K562 (cell line): ENCODE data around the gene GRIA1. TPM values are rescaled to one million over a fixed set of nuclear protein-coding genes. Genes with fewer than 3 reads are reported as not detected.

Source experiments
- ATAC-seq: fragments of 200-7000 bp; cut with Tn5 transposase; 3 replicates; pipeline ENCODE4 v1.9.1; 2020; ENCODE audit warnings: moderate library complexity
- BruUV-seq: library from RNA; stranded (reverse); fragments of 400-500 nt; replicated peaks from 2 replicates; lab custom pipeline; 2021; lab: Mats Ljungman, UMichigan
- CTCF ChIA-PET: fragments of 300-600 bp; formaldehyde crosslinking; extraction: SDS; loops from one replicate; lab custom pipeline; 2021; ENCODE audit warnings: low intra/inter-chr PET ratio; lab: Yijun Ruan, JAX
- POLR2A ChIA-PET: fragments of 300-600, 350-650 bp; sonication (Branson Sonifier 250); formaldehyde crosslinking; extraction: SDS; loops from one replicate; lab custom pipeline; 2021; ENCODE audit warnings: antibody characterized with exemption, inconsistent platforms; lab: Yijun Ruan, JAX
- DNase-seq, 4 experiments: peaks; one replicate each; pipeline versions ENCODE4 v3.0.0 to v3.0.0-alpha.2; 2011 to 2018; ENCODE audit warnings: low spot score in 3 of 4, mixed read lengths in 3 of 4; ENCODE audit errors: extremely low read depth in 1 of 4
- FAIRE-seq: peaks from 2 replicates; lab custom pipeline; 2011; peaks lifted over from hg19 to GRCh38; lab: Jason Lieb, UNC
- H2AFZ ChIP-seq: 2 replicates; pipeline ENCODE4 v1.6.0; 2011; ENCODE audit warnings: low read depth, low read length, control low read depth, inconsistent platforms
- H3K27ac ChIP-seq: fragments of 200-600 bp; 3 replicates; pipeline ENCODE4 v1.8.0; 2011; ENCODE audit warnings: low read depth, mild to moderate bottlenecking, control low read depth, inconsistent platforms, low read length, moderate library complexity, mixed read lengths; ENCODE audit errors: extremely low read depth
- H3K27me3 ChIP-seq, 2 experiments: fragments of 300-600 bp in 1 of 2; 2 replicates in 1 of 2; 3 replicates in 1 of 2; pipeline versions ENCODE4 v1.6.0 to v1.8.0; 2011; ENCODE audit warnings: inconsistent platforms in 2 of 2, low read length in 2 of 2, mild to moderate bottlenecking in 1 of 2, mixed read lengths in 1 of 2, moderate library complexity in 1 of 2; ENCODE audit not compliant: control insufficient read depth in 2 of 2, insufficient read depth in 2 of 2
- H3K36me3 ChIP-seq: fragments of 300-600 bp; 3 replicates; pipeline ENCODE4 v1.8.0; 2011; ENCODE audit warnings: mild to moderate bottlenecking, low read length, inconsistent platforms; ENCODE audit not compliant: control insufficient read depth, insufficient read depth
- H3K4me1 ChIP-seq, 2 experiments: fragments of 200-600 bp in 1 of 2; replicated peaks in 1 of 2; 2 replicates in 1 of 2; 3 replicates in 1 of 2; pipeline versions ENCODE4 v1.5.1 to v1.8.0; 2011; ENCODE audit warnings: inconsistent platforms in 2 of 2, low read length in 2 of 2, mild to moderate bottlenecking in 1 of 2, mixed read lengths in 1 of 2, moderate library complexity in 1 of 2; ENCODE audit not compliant: control insufficient read depth in 2 of 2, insufficient read depth in 2 of 2
- H3K4me2 ChIP-seq: 2 replicates; pipeline ENCODE4 v1.6.1; 2011; ENCODE audit warnings: low read length, control low read depth, inconsistent platforms, mixed read lengths; ENCODE audit not compliant: insufficient read depth
- H3K4me3 ChIP-seq: fragments of 200-600 bp; sonication (generic), shearing (Covaris generic); 2 replicates; pipeline ENCODE4 v1.5.1; 2016; ENCODE audit warnings: control low read depth, inconsistent platforms
- H3K79me2 ChIP-seq: fragments of 200-600 bp; 3 replicates; pipeline ENCODE4 v1.8.0; 2011; ENCODE audit warnings: low read length, inconsistent platforms; ENCODE audit not compliant: control insufficient read depth, insufficient read depth
- H3K9ac ChIP-seq, 2 experiments: 2 replicates each; pipeline versions ENCODE4 v1.6.0 to v1.6.1; 2011; ENCODE audit warnings: low read depth in 2 of 2, low read length in 2 of 2, control low read depth in 1 of 2, inconsistent platforms in 1 of 2, mild to moderate bottlenecking in 1 of 2, mixed read lengths in 1 of 2; ENCODE audit not compliant: insufficient read depth in 1 of 2
- H3K9me1 ChIP-seq: one replicate; pipeline ENCODE4 v1.6.0; 2011; ENCODE audit warnings: inconsistent platforms, mild to moderate bottlenecking, low read length, moderate library complexity; ENCODE audit not compliant: control insufficient read depth, insufficient read depth
- H3K9me3 ChIP-seq: replicated peaks from 2 replicates; pipeline ENCODE4 v1.5.1; 2011; ENCODE audit warnings: low read depth, low read length, inconsistent platforms; ENCODE audit not compliant: control insufficient read depth, insufficient read depth
- H4K20me1 ChIP-seq: replicated peaks from 2 replicates; pipeline ENCODE4 v1.6.1; 2011; ENCODE audit warnings: low read length, inconsistent platforms, mixed read lengths; ENCODE audit not compliant: control insufficient read depth, insufficient read depth
- ATF4 ChIP-seq: fragments of 450-650 bp; formaldehyde crosslinking; IDR thresholded peaks from 2 replicates; pipeline ENCODE4 v1.4.0; 2022; ENCODE audit warnings: mild to moderate bottlenecking, moderate library complexity
- CLOCK ChIP-seq: fragments of 250-450 bp; sonication (Bioruptor Pico); IDR thresholded peaks from 2 replicates; pipeline ENCODE4 v1.4.0; 2020; ENCODE audit warnings: mild to moderate bottlenecking, moderate library complexity, borderline replicate concordance
- E2F3 ChIP-seq: fragments of 250-450 bp; sonication (Bioruptor Pico); IDR thresholded peaks from 2 replicates; pipeline ENCODE4 v1.4.0; 2020; ENCODE audit warnings: mild to moderate bottlenecking
- GABPA ChIP-seq: fragments of 200-800 bp; sonication (Bioruptor generic); conservative IDR thresholded peaks from 2 replicates; pipeline ENCODE4 v1.6.1; 2016; ENCODE audit warnings: low read depth, missing genetic modification characterization, missing compliant biosample characterization
- HMGXB4 ChIP-seq: sonication (generic); formaldehyde crosslinking; IDR thresholded peaks from 2 replicates; pipeline ENCODE4 v1.8.1; 2023; ENCODE audit warnings: mild to moderate bottlenecking, missing genetic modification reagents
- PCBP1 ChIP-seq: fragments of 200-400 bp; formaldehyde crosslinking; IDR thresholded peaks from 2 replicates; pipeline ENCODE4 v1.6.1; 2018; ENCODE audit warnings: mild to moderate bottlenecking, low read depth, low read length; ENCODE audit not compliant: poor library complexity, severe bottlenecking
- PRMT5 ChIP-seq: sonication (generic); formaldehyde crosslinking; IDR thresholded peaks from 2 replicates; pipeline ENCODE4 v1.5.0; 2020; ENCODE audit warnings: missing genetic modification reagents
- RB1 ChIP-seq: fragments of 450-650 bp; IDR thresholded peaks from 2 replicates; pipeline ENCODE4 v1.6.1; 2017; ENCODE audit warnings: low read depth, mild to moderate bottlenecking
- RBM17 ChIP-seq: fragments of 200-400 bp; formaldehyde crosslinking; IDR thresholded peaks from 2 replicates; pipeline ENCODE4 v1.6.1; 2017; ENCODE audit warnings: low read depth, mild to moderate bottlenecking, low read length, borderline replicate concordance
- STAT5A ChIP-seq: IDR thresholded peaks from 2 replicates; pipeline ENCODE4 v1.6.1; 2012; ENCODE audit warnings: low read length, inconsistent platforms, borderline replicate concordance
- TOE1 ChIP-seq, 2 experiments: fragments of 450-650 bp in 1 of 2; sonication (generic) in 1 of 2; formaldehyde crosslinking in 1 of 2; IDR thresholded peaks; 2 replicates each; pipeline versions ENCODE4 v1.7.1 to v1.8.0; 2016 to 2022; ENCODE audit warnings: borderline replicate concordance in 2 of 2, mild to moderate bottlenecking in 2 of 2, antibody characterized with exemption in 1 of 2, inconsistent platforms in 1 of 2, low read depth in 1 of 2, missing genetic modification reagents in 1 of 2, moderate library complexity in 1 of 2
- ZBTB33 ChIP-seq: sonication (generic); formaldehyde crosslinking; IDR thresholded peaks from 2 replicates; pipeline ENCODE4 v1.8.1; 2023; ENCODE audit warnings: mild to moderate bottlenecking, missing genetic modification reagents
- ZFP91 ChIP-seq: sonication (generic); formaldehyde crosslinking; IDR thresholded peaks from 2 replicates; pipeline ENCODE4 v1.8.0; 2022; ENCODE audit warnings: mild to moderate bottlenecking, missing genetic modification reagents
- WGBS: fragments of 100-300 bp; shearing (Covaris generic); methylation state at CpG from one replicate; pipeline ENCODE4 v1.1.6; 2016; ENCODE audit warnings: low coverage, mixed read lengths; ENCODE audit not compliant: insufficient coverage; ENCODE audit errors: missing lambda C conversion rate; 5-methylcytosine and 5-hydroxymethylcytosine counted together
- in situ Hi-C: fragments of 300-500 bp; cut with MboI; formaldehyde crosslinking; loops from 4 replicates; pipeline ENCODE4 v1.15.0; 2018; ENCODE audit warnings: inconsistent platforms, mixed read lengths
- intact Hi-C: fragments of 100-400 bp; cut with micrococcal nuclease; formaldehyde crosslinking; loops from 2 replicates; pipeline ENCODE4 v1.14.2; 2022
- polyA plus RNA-seq, 8 experiments: library from polyadenylated mRNA; depleted of rRNA in 4 of 8; stranded (reverse) in 5 of 8; unstranded in 3 of 8; fragments of >200 nt; fragmentation: Nextera tagmentation in 2 of 8; fragmentation: Illumina TruSeq in 1 of 8; extraction: Ambion mirVana in 2 of 8; extraction: Trizol in 1 of 8; gene quantifications; 2 replicates each; pipeline versions ENCODE4 v1.2.1 to v1.2.3, GENCODE V29; 2011 to 2014; ENCODE audit warnings: inconsistent platforms in 1 of 8, missing spikeins in 1 of 8
- total RNA-seq, 7 experiments: library from RNA; depleted of rRNA in 6 of 7; stranded (reverse); fragments of >200 nt in 6 of 7; fragmentation: Illumina TruSeq in 2 of 7; extraction: Trizol in 2 of 7; gene quantifications; 2 replicates each; pipeline versions ENCODE4 v1.2.1 to v1.2.3, GENCODE V29; 2011 to 2021; ENCODE audit warnings: low replicate concordance in 1 of 7

GRIA1 gene
- total and polyA plus RNA-seq, 9 of the 15 experiments (the other 6 are each of a cell fraction or from before 2014, with no cell fraction given) = not detected

GRCh38 chr5:153520137-153520536 is 29.7 kb downstream of the GRIA1 start:
- WGBS = 0% methylated on average over 1 of the region's 1 CpG
- no peaks in the 10 kb centered on the region for H3K36me3 ChIP-seq
- no peaks in the 10 kb centered on the region for H3K27me3 ChIP-seq
- FAIRE-seq = no peak
- DNase-seq = no peak
- no peak overlapping the region for H3K27ac ChIP-seq
- no peak overlapping the region for H3K4me3 ChIP-seq
- no peaks in the 10 kb centered on the region for H3K79me2 ChIP-seq
- no peaks in the 10 kb centered on the region for H3K9me1 ChIP-seq
- H4K20me1 ChIP-seq = no peaks in the 10 kb centered on the region
- H3K9me3 ChIP-seq = no peaks in the 10 kb centered on the region
- CTCF ChIA-PET = no interaction called here
- no peaks in the 10 kb centered on the region for H3K4me1 ChIP-seq
- no peak overlapping the region for H2AFZ ChIP-seq
- POLR2A ChIA-PET = no interaction called here
- H3K4me2 ChIP-seq = no peak overlapping the region
- in situ Hi-C loops (no loop called here), intact Hi-C loops (no loop called here)
- no peak for ATAC-seq
- BruUV-seq = no TSS peak
- H3K9ac ChIP-seq = no peak overlapping the region
- TF ChIP-seq RBM17 = no peak
- no peak for TF ChIP-seq TOE1 (IDR thresholded peaks at IDR 0.05; ENCODE audit: borderline replicate concordance)
- no peak for TF ChIP-seq TOE1 (CRISPR knock-in tag; IDR thresholded peaks at IDR 0.05; ENCODE audit: borderline replicate concordance, low read depth)
- no peak for TF ChIP-seq E2F3 (CRISPR knock-in tag)
- TF ChIP-seq HMGXB4 (CRISPR knock-in tag) = no peak
- TF ChIP-seq CLOCK (CRISPR knock-in tag) = no peak
- no peak for TF ChIP-seq GABPA (tag)
- no peak for TF ChIP-seq STAT5A
- no peak for TF ChIP-seq ZBTB33
- no peak for TF ChIP-seq PCBP1
- no peak for TF ChIP-seq RB1
- no peak for TF ChIP-seq ZFP91
- no peak for TF ChIP-seq PRMT5
- no peak for TF ChIP-seq ATF4 (CRISPR knock-in tag)
